Thyroid gland (tissue), 4 donors: ENCODE data around the gene GRB10.

Experiments
- CTCF ChIP-seq, 6 experiments: fragments of 200-600 bp in 3 of 6; fragments of 450-650 bp in 3 of 6; sonication (generic) in 3 of 6; IDR thresholded peaks; one replicate each; pipeline ENCODE4 v1.5.1; 2016 to 2019; ENCODE audit warnings: antibody characterized with exemption in 6 of 6, mild to moderate bottlenecking in 2 of 6, inconsistent platforms in 1 of 6, moderate library complexity in 1 of 6
- POLR2A ChIP-seq, 2 donors: fragments of 450-650 bp; IDR thresholded peaks; one replicate each; pipeline ENCODE4 v1.6.1; 2017; ENCODE audit warnings: antibody characterized with exemption in 2 of 2, mild to moderate bottlenecking in 2 of 2, moderate library complexity in 1 of 2

- TF ChIP-seq CTCF (IDR thresholded peaks at IDR 0.05) (no peak), POLR2A (IDR thresholded peaks at IDR 0.05) (no peak)
Observed at GRCh38 chr7:50660830-50661175, 121.9 kb downstream of the GRB10 start.
